Loucy (cell line): Measurements from ENCODE around the gene SAMD7.

Experiments used
- CTCF ChIP-seq: fragments of 200-600 bp; sonication (generic); conservative IDR thresholded peaks from 2 replicates; pipeline ENCODE4 v1.5.1; 2014; ENCODE audit warnings: mild to moderate bottlenecking, antibody characterized with exemption, low read length
- EZH2phosphoT487 ChIP-seq: fragments of 200-600 bp; IDR thresholded peaks from 2 replicates; pipeline ENCODE4 v1.6.1; 2018; ENCODE audit warnings: antibody characterized with exemption, mild to moderate bottlenecking, moderate library complexity, borderline replicate concordance

- TF ChIP-seq CTCF: no peak
- TF ChIP-seq EZH2phosphoT487: no peak
Measured at GRCh38 chr3:169939320-169939719, 27.9 kb downstream of the SAMD7 start.
